Measurements from ENCODE around the gene AGPAT2.

AGPAT2 gene

DNA sequence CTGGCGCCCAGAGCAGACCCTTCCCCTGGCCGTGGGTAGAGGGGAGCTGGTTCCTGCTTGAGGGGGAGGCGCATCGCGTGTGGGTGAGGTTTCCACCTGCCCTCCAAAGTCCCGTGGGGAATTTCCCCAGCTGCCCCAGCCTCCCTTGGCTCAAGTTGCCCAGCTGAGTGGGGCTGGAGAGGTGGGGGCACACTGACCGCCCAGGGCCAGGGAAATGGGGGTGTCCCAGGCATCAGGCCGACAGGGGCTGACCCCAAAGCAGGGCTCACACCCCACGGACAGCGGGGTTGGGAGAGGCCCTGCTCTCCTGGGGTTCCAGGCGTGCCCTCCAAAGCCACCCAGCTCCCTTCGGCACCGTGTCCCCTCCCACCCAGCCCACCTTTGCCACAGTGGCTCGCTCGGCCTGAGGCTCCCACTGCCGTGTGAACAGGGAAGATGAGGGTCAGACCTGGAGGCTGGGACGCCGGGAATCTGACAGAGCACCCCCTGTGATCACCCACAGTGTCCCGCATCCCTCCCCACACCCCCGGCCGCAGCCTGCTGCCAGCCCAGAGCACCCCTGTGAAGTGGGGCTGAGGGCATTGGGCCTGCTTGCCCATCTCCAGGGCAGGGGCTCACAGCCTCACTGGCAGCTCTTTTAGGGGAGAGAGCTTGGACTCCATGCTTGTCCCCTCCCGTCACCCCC is 25.5 kb downstream of the AGPAT2 start:
- DNase-seq (ENCODE audit: low read depth in 2 of 2) = no peak

- no peak for DNase-seq (ENCODE audit: low read depth in 2 of 2)
These were observed 26.2 kb downstream of the AGPAT2 start for GRCh38 chr9:136660971-136661550.

DNA sequence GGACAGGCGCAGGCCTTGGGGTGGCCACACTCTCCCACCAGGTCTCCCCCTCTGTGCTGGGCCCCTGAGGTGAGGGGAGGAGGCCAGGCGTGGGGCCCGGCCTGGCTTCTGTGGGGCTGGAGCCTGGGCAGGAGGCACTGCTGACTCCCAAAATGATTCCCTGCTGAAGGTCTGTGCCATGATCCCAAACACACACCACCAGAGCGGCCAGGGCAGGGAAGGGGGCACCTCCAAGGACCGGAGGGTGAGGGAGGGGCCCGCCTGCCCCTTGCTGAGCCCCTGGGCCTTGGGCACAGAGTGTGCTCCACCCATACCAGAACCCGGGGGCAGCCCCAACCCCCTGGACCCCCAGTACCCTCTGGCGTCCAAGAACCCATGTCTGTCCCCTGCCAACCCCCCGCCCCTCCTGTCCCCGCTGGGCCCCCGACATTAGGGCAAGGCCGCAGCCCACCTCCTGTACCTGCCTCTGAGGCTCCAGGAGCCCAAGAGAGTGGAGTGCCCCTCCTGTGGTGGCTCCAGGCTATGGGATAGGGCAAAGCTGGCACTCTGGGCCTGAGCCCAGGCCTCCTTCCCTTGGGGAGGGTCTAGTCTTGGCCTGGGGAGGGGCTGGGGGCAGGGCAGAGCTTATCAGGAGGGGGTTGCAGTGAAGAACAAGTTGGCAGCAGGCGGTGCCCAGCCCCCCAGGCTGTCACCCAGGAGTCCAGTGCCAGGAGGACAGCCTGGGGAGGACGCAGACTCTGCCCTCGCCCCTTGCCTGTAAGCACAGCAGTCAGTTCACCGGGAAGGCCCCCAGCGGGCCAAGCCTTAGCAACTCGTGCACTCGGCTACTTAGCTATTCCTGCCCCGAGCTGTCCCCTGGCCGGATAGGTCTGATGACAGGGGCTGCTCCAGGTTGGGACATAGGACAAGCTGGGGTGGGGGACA is 27.1 kb downstream of the AGPAT2 start:
- no peak for DNase-seq (ENCODE audit: low read depth in 2 of 2)

GRCh38 chr9:136658849-136659535 is 28.3 kb downstream of the AGPAT2 start:
- DNase-seq (ENCODE audit: low read depth in 2 of 2) = no peak

- no peak for DNase-seq (ENCODE audit: low read depth in 2 of 2)
These were observed 29.0 kb downstream of the AGPAT2 start for GRCh38 chr9:136657974-136658848.

GRCh38 chr9:136656795-136657611 is 30.3 kb downstream of the AGPAT2 start:
- no peak for DNase-seq (ENCODE audit: low read depth in 2 of 2)

- DNase-seq (ENCODE audit: low read depth in 2 of 2) = no peak
These were observed 31.0 kb downstream of the AGPAT2 start for GRCh38 chr9:136656183-136656738.

- DNase-seq (ENCODE audit: low read depth in 2 of 2) = no peak
These were observed 31.6 kb downstream of the AGPAT2 start for GRCh38 chr9:136655536-136656182.

- no peak for DNase-seq (ENCODE audit: low read depth in 2 of 2)
These were observed 32.3 kb downstream of the AGPAT2 start for GRCh38 chr9:136654820-136655535.

- DNase-seq (ENCODE audit: low read depth in 2 of 2) = no peak
These were observed 33.8 kb downstream of the AGPAT2 start for GRCh38 chr9:136653323-136654079.

GRCh38 chr9:136651860-136652259 is 35.4 kb downstream of the AGPAT2 start:
- DNase-seq (ENCODE audit: low read depth in 2 of 2) = no peak

- DNase-seq (ENCODE audit: low read depth in 2 of 2) = no peak
These were observed 36.6 kb downstream of the AGPAT2 start for GRCh38 chr9:136650648-136651047.

- DNase-seq (ENCODE audit: low read depth in 2 of 2) = no peak
These were observed 37.2 kb downstream of the AGPAT2 start for GRCh38 chr9:136650021-136650420.

DNA sequence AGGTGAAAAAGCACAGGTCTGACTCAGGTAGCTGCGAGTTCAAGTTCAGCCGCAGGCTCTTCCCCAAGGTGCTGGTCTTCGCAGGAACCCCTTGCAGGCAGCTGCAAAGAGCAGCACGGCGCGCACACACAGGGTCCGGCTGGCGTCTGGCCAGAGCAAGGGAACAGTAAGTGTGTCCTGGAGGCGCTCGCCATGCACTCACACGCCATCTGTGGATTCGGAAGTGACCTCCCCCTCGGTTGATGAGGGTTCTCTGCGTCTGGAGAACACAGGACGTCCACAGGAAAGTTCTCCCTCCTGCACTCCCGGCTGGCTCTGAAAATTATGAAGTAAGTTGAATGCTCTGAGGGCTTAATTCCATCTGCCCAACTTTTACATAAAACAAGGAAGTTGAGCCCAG is 38.5 kb downstream of the AGPAT2 start:
- DNase-seq (ENCODE audit: low read depth in 2 of 2) = no peak

- no peak for DNase-seq (ENCODE audit: low read depth in 2 of 2)
These were observed 40.2 kb downstream of the AGPAT2 start for GRCh38 chr9:136646827-136647711.

DNA sequence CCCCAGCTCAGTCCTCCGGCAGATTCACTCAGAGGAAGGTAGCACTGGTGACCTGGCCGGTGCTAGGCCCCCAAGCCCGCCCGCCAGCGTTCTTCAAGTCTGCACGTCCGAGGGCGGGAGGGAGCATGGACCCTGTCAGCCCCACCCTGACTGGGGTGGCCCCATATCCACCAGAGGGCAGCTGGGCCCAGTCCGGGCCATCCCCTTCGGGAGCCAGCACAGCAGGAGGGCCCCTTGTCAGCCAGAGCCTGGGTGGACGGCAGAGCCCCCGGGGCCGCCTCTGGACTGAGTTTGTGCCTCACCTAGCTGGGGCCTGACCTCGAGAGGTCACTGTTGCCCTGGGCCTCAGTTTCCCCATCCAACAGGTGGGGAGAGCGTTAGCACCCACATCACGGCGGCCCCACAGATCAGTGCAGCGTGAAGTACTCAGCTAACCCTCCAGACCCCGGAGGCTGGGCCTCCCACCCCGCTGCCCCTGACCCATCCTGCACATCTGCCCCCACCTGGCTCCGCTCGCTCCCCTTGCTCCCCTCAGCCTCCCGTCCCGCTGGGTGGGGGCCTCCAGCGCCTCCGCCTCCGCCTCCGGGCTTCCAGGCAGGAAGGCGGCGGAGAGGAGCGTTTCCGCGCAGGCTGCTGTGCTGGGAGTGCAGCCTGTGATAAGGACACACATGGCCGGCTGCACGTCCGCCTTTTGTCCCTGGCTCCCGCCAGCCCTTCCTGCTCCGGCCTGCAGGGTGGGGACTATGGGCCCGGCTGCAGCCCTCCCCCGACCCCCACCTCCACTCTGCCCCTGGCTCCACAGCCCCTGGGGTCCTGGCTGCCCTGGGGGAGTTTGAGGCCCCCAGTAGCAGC is 41.1 kb downstream of the AGPAT2 start:
- DNase-seq (ENCODE audit: low read depth in 2 of 2) = no peak
